ENCODE results near the gene TP73. TPM values are rescaled to one million over a fixed set of nuclear protein-coding genes. Genes with fewer than 3 reads are reported as not detected.

Gene TP73
- total RNA-seq, 4 donors from 2014 or later: 0.30 to 0.76 TPM; not detected in 2

- DNase-seq: no peak
- peak within 1 kb of the TSS; percentile 48 to 55 for H3K4me3 ChIP-seq
- H3K36me3 ChIP-seq: no peaks in the 10 kb centered on the region
- intact Hi-C loops (cut with DNase I; ENCODE audit: low total_unique reads): no loop called here
- no peak for TF ChIP-seq POLR2A (IDR thresholded peaks at IDR 0.05)
- TF ChIP-seq CTCF (IDR thresholded peaks at IDR 0.05): no peak
- H3K9me3 ChIP-seq: no peaks in the 10 kb centered on the region
- H3K4me1 ChIP-seq: peaks cover 0 to 10% of the 10 kb centered on the region in 2 donors
- H3K27ac ChIP-seq: peak within 1 kb of the TSS; percentile 70 to 94
- H3K27me3 ChIP-seq: no peaks in the 10 kb centered on the region
Measured at GRCh38 chr1:3772715-3773571, 120.6 kb downstream of the TP73 start, which contains the start of gene SMIM1. Gene SMIM1, plus strand, starts transcription at chr1:3772749. Its CDS starts 2,625 bp downstream, at chr1:3775374.

- Histone ChIP-seq H3K27ac (peak overlapping the region; percentile 70 to 94), H3K4me3 (no peak overlapping the region), H3K4me1 (peaks cover 0 to 10% of the 10 kb centered on the region in 2 donors), H3K36me3 (no peaks in the 10 kb centered on the region), H3K9me3 (no peaks in the 10 kb centered on the region), H3K27me3 (no peaks in the 10 kb centered on the region)
- intact Hi-C loops (cut with DNase I; ENCODE audit: low total_unique reads): no loop called here
- no peak for DNase-seq
- TF ChIP-seq CTCF (IDR thresholded peaks at IDR 0.05) (no peak), POLR2A (IDR thresholded peaks at IDR 0.05) (no peak)
Measured at GRCh38 chr1:3773572-3774275, 121.4 kb downstream of the TP73 start.

GRCh38 chr1:3774276-3774945 is 122.1 kb downstream of the TP73 start:
- no peak for DNase-seq

GRCh38 chr1:3774946-3775489 is 122.7 kb downstream of the TP73 start:
- TF ChIP-seq POLR2A (IDR thresholded peaks at IDR 0.05) (no peak), CTCF (IDR thresholded peaks at IDR 0.05) (no peak)
- Histone ChIP-seq H3K27me3 (no peaks in the 10 kb centered on the region), H3K27ac (peak overlapping the region in 1 of 2 donors; percentile 25), H3K36me3 (no peaks in the 10 kb centered on the region), H3K4me1 (peaks cover 0 to 10% of the 10 kb centered on the region in 2 donors), H3K4me3 (no peak overlapping the region), H3K9me3 (no peaks in the 10 kb centered on the region)
- intact Hi-C loops (cut with DNase I; ENCODE audit: low total_unique reads): no loop called here
- DNase-seq: no peak

More at GRCh38 chr1:3774276-3774945, 122.1 kb downstream of the TP73 start:
- H3K27me3 ChIP-seq: no peaks in the 10 kb centered on the region
- H3K27ac ChIP-seq: peak overlapping the region in 1 of 2 donors; percentile 94
- TF ChIP-seq CTCF (IDR thresholded peaks at IDR 0.05) (no peak), POLR2A (IDR thresholded peaks at IDR 0.05) (no peak)
- no peaks in the 10 kb centered on the region for H3K9me3 ChIP-seq
- no peaks in the 10 kb centered on the region for H3K36me3 ChIP-seq
- intact Hi-C loops (cut with DNase I; ENCODE audit: low total_unique reads): no loop called here
- no peak overlapping the region for H3K4me3 ChIP-seq
- H3K4me1 ChIP-seq: peaks cover 0 to 10% of the 10 kb centered on the region in 2 donors
